Stimulated activated CD4-positive, alpha-beta T cell treated with anti-CD3 and anti-CD28 coated beads, Interleukin-4, amount 100 ng/mL, for 4 hours (primary cell): ENCODE results near the gene LMBR1.
A peak's percentile ranks its signal among the peaks of the same experiment; 100 is the strongest.

ENCODE experiments used
- DNase-seq, 2 experiments: peaks; one replicate each; pipeline ENCODE4 v3.0.0-alpha.2; 2020

The LMBR1 gene

GRCh38 chr7:156791241-156791640 lies 101.7 kb downstream of the LMBR1 start:
- DNase-seq: no peak

GRCh38 chr7:156790264-156790663 lies 102.7 kb downstream of the LMBR1 start:
- no peak for DNase-seq

- DNase-seq: no peak
These were observed 106.9 kb downstream of the LMBR1 start for GRCh38 chr7:156785998-156786543.

- no peak for DNase-seq
These were observed 109.1 kb downstream of the LMBR1 start for GRCh38 chr7:156783864-156784263.

GRCh38 chr7:156781972-156782371 lies 111.0 kb downstream of the LMBR1 start:
- DNase-seq: no peak

- DNase-seq: no peak
These were observed 112.1 kb downstream of the LMBR1 start for GRCh38 chr7:156780724-156781455.

- DNase-seq: no peak
These were observed 114.3 kb downstream of the LMBR1 start for GRCh38 chr7:156778668-156779067.

GRCh38 chr7:156778201-156778600 lies 114.8 kb downstream of the LMBR1 start:
- DNase-seq: no peak

- peak in 1 of 2 experiments; percentile 11 for DNase-seq
These were observed 115.5 kb downstream of the LMBR1 start for GRCh38 chr7:156777364-156778069.

- DNase-seq: no peak
These were observed 116.5 kb downstream of the LMBR1 start for GRCh38 chr7:156776527-156776926.

GRCh38 chr7:156773966-156774365 lies 119.0 kb downstream of the LMBR1 start:
- DNase-seq: no peak

- DNase-seq: no peak
These were observed 120.3 kb downstream of the LMBR1 start for GRCh38 chr7:156772725-156773124.

GRCh38 chr7:156768698-156769472 lies 124.1 kb downstream of the LMBR1 start:
- DNase-seq: no peak

GRCh38 chr7:156766666-156767065 lies 126.3 kb downstream of the LMBR1 start:
- DNase-seq: no peak

- no peak for DNase-seq
These were observed 126.9 kb downstream of the LMBR1 start for GRCh38 chr7:156765901-156766656.

- DNase-seq: no peak
These were observed 128.2 kb downstream of the LMBR1 start for GRCh38 chr7:156764766-156765165.

GRCh38 chr7:156764016-156764669 lies 128.8 kb downstream of the LMBR1 start:
- DNase-seq: no peak

GRCh38 chr7:156759579-156760202 lies 133.3 kb downstream of the LMBR1 start:
- DNase-seq: no peak

GRCh38 chr7:156759143-156759542 lies 133.8 kb downstream of the LMBR1 start:
- no peak for DNase-seq

- DNase-seq: no peak
These were observed 138.8 kb downstream of the LMBR1 start for GRCh38 chr7:156754201-156754600.

GRCh38 chr7:156753630-156754029 lies 139.4 kb downstream of the LMBR1 start:
- DNase-seq: no peak

- no peak for DNase-seq
These were observed 139.8 kb downstream of the LMBR1 start for GRCh38 chr7:156753229-156753560.
